GM12875 (cell line): Measurements from ENCODE around the gene ACAP2.
A peak's percentile ranks its signal among the peaks of the same experiment; 100 is the strongest.

Source experiments
- H3K4me3 ChIP-seq: one replicate; pipeline ENCODE4 v1.5.1; 2011; ENCODE audit warnings: low read depth, low read length, control low read depth
- TF ChIP-seq, protein P1 (sequence below): IDR thresholded peaks from 2 replicates; pipeline ENCODE4 v1.5.1; 2011; ENCODE audit warnings: low read depth, mild to moderate bottlenecking, control low read depth, inconsistent platforms, low read length, moderate library complexity, borderline replicate concordance; ENCODE audit not compliant: insufficient read depth

Gene ACAP2

DNA sequence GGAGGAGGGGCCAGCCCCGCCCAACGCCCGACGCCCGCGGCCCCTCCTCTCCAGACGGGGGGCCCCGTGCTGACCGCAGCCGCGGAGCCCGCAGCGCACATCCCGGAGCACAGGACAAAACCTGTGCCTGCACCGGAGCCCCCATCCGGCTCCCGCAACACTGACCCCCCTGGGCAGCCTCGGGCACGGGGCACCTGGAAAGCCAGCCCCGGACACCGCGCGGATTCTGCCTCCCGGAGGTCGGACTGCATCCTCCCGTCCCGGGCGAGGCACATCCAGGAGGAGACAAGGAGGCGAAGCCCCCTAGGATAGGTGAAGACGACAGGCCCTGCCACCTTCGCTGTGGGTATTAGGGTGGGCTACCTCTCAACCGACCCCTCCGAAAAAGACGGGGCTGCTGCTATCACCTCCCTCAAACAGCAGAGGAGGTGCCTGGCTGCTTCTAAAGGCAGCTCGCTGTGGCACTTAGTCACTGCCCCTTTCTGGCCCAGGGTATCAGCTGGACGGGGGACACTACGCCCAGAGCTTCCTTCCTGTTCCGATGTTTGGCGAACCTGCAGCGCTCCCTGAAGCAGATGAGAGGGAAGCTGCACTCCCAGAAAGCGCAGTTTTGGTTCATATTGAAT, 182.4 kb downstream of the ACAP2 start:
- peak overlapping the region; percentile 71 for H3K4me3 ChIP-seq
- TF ChIP-seq, protein P1, sequence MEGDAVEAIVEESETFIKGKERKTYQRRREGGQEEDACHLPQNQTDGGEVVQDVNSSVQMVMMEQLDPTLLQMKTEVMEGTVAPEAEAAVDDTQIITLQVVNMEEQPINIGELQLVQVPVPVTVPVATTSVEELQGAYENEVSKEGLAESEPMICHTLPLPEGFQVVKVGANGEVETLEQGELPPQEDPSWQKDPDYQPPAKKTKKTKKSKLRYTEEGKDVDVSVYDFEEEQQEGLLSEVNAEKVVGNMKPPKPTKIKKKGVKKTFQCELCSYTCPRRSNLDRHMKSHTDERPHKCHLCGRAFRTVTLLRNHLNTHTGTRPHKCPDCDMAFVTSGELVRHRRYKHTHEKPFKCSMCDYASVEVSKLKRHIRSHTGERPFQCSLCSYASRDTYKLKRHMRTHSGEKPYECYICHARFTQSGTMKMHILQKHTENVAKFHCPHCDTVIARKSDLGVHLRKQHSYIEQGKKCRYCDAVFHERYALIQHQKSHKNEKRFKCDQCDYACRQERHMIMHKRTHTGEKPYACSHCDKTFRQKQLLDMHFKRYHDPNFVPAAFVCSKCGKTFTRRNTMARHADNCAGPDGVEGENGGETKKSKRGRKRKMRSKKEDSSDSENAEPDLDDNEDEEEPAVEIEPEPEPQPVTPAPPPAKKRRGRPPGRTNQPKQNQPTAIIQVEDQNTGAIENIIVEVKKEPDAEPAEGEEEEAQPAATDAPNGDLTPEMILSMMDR, result no peak

DNA sequence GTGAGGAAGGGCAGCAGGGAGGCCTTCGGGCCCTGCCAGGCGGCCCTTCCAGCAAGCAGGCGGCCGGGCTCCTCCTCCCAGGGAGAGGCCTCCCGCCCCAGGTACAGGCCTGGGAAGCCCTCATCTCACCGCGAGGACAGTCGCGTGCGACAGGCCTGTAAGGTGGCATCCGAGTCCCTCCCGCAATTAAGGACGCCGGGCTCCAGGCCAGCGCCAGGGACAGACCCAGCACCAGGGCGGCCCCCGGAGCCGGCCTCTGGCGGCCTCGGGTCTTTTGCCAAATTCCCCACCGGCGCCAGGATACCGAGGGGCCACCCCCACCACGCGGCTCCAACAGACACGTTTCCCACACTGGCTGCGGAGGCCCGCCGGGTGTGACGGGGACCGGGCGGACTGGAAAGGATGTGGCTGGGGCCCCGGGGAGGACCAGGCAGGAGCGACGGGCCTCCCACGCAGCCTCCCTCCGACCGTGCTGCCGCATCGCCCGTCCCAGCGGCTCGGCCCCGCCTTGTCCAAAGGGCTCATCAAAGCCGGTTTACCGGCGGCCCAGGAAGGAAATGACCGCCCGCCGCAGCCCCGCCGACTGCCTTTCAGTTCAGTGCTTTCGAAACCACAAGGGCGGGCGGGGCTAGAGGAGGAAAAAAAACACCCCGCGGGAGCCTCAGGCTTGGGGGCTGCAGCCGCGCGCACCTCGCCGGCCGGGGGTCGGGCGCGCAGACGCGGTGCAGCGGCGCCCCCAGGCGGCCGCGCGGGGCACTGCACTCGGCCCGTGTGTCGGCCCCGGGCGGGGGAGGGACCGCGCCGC, 183.1 kb downstream of the ACAP2 start:
- TF ChIP-seq, protein P1, result peak; percentile 81
- peak overlapping the region; percentile 71 for H3K4me3 ChIP-seq

DNA sequence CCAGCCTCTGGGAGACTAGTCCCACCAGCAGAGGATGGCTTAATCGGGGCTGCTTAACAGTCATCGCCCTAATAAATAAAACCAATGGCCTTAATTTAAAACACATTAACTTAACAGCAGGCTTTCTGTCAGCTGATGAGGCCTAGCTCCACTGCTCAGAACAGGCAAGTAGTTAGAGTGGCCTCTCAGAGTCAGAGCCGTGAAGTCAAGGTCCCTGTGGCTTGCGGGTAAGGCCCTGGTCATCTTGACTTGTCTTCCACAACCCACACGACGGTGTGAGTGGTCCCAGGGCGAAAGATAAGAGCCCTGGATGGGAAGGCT, 183.7 kb downstream of the ACAP2 start:
- TF ChIP-seq, protein P1, result no peak
- peak overlapping the region; percentile 29 for H3K4me3 ChIP-seq

DNA sequence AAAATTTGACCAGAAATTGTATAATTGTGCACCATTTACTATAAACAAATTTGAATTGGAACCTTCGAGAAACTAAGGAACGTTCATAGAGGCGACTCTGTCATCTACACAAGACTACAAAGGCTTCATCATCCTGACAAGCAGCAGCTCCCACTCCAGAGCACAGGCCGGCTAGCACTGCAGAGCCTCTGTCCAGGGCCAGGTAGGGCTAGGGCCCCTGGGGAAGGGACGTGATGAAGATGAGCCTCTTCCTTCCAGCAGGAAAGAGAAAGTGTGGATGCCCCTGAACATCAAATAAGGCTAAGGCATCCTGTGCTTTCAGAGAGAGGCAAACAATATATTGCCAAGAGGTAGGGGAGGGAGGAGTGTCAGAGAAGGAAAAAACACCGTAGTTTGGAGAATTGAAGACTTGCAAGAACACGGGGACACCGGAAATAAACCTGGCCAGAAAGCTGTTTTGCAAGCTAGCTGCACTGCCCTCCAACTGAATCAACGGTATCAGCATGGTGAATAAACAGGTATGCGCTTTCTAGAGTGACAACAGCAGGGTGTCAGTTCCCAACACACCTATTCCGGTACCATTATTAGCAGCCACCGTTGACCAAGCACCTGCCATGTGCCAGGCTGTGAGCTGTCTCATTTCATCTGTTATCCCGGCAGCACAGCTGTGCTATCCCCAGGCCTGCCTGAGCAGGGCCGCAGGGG, 184.2 kb downstream of the ACAP2 start:
- peak overlapping the region; percentile 29 for H3K4me3 ChIP-seq
- TF ChIP-seq, protein P1, result no peak

DNA sequence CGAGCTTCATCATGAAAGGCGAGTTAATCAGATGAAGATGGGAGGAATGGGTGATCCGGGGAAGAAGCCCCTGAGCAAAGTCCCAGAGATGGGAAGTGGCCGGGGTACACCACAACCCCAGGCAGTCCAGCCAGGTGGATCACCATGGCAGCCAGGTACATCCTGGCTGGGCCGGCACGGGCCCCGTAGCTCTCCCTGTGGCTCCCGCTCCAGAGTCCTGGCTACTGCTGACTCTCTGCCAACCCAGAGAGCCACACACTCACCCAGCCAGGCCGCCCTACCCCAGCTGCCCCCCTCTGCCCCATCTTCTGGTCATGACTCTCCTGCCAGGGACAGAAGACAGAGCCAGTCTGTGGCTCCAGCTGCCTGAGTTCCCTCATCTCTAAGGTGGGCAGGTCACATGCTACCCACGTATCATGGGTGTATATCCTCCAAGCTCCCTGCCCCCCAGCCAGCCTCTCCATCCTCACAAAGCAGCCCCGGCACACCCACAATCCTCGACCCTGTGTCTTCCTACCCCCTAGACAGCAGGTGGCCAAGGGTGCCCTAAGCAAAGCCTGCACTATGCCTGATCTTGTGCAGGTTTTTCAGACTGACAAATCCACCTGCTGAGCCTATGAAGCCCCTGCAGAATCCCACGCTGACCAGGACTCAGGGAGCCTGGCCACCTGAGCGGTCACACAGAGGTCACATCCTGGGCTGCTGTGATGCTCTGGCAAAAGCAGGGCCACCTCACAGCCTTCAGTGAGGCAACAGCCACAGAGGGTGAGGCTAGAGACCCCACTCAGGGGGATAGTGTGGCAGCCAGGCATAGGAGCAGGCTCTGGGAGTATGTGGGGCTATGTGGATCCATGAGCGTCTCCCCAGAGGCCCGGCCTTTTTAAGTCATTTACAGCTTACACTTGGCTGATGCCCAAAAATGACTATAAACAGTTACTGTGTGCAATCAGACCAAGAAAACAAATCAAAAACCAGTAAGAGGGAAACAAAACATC, 185.1 kb downstream of the ACAP2 start:
- TF ChIP-seq, protein P1, result no peak

DNA sequence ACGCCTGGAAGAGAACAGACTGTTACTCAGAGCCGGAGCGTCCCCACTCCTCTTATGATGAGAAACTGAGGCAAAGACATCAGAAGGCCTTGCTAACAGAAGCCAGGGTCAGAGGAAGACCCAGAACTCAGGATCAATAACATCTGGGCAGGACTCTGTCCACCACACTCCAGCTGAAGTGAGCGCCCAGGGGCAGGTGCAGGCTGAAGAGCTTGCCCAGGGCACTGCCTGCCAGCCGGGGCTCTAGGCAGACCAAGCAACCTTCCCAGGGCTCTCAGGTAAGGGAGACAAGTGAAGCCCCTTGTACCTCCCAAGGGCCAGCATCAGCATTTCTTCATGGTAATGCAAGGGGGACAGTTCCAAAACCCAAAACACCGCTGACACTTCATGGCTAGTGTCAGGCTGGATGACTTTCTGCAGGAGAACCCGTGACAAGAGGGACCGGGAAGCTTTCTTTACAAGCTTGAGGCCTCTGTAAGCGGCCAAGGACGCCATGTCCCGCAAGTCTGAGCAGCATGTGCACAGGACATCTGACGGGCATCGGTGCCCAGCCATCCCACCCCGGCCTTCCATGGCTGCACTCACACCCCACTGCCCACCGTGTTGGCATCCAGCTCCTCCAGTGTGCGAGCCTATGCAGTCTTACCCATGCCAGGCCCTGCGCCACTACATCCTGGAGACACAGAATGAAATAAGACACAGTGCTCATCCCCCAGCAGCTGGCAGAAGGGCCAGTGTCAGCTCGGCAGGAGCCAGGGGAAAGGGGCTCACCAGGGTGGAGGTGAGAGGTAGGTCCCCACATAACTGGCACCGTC, 186.0 kb downstream of the ACAP2 start:
- TF ChIP-seq, protein P1, result no peak

More for the DNA sequence above, 185.1 kb downstream of the ACAP2 start:
- H3K4me3 ChIP-seq, result no peak overlapping the region

More for the DNA sequence above, 186.0 kb downstream of the ACAP2 start:
- no peak overlapping the region for H3K4me3 ChIP-seq
